Esophagus squamous epithelium (tissue), 5 donors: ENCODE results near the gene USE1. TPM values are rescaled to one million over a fixed set of nuclear protein-coding genes. Genes with fewer than 3 reads are reported as not detected.
A peak's percentile ranks its signal among the peaks of the same experiment; 100 is the strongest.

Source experiments
- DNase-seq: peaks from one replicate; lab custom pipeline; 2025; lab: John Stamatoyannopoulos, UW
- H3K27ac ChIP-seq, 4 donors: fragments of 200-600 bp; sonication (generic); one replicate each; pipeline ENCODE4 v1.5.1; 2016 to 2019; ENCODE audit warnings: mild to moderate bottlenecking in 1 of 4
- H3K27me3 ChIP-seq, 4 donors: fragments of 200-600 bp; sonication (generic); 1 replicate in 3 of 4; 2 replicates in 1 of 4; pipeline versions ENCODE4 v1.5.1 to v1.6.0; 2017 to 2021; ENCODE audit warnings: antibody characterized with exemption in 1 of 4
- H3K36me3 ChIP-seq, 3 donors: fragments of 200-600 bp; sonication (generic); one replicate each; pipeline ENCODE4 v1.5.1; 2016 to 2019
- H3K4me1 ChIP-seq, 3 donors: fragments of 200-600 bp; sonication (generic); one replicate each; pipeline ENCODE4 v1.5.1; 2017 to 2019
- H3K4me3 ChIP-seq, 4 donors: fragments of 200-600 bp; sonication (generic); 1 replicate in 3 of 4; 2 replicates in 1 of 4; pipeline ENCODE4 v1.5.1; 2016 to 2019; ENCODE audit warnings: mild to moderate bottlenecking in 2 of 4, moderate library complexity in 1 of 4
- H3K9me3 ChIP-seq, 3 donors: fragments of 200-600 bp; sonication (generic); one replicate each; pipeline ENCODE4 v1.5.1; 2016 to 2019
- CTCF ChIP-seq, 6 experiments: fragments of 450-650 bp in 4 of 6; fragments of 200-600 bp in 2 of 6; sonication (generic) in 2 of 6; IDR thresholded peaks; one replicate each; pipeline ENCODE4 v1.5.1; 2016 to 2019; ENCODE audit warnings: antibody characterized with exemption in 6 of 6, mild to moderate bottlenecking in 4 of 6, moderate library complexity in 4 of 6
- POLR2A ChIP-seq, 4 donors: fragments of 450-650 bp; IDR thresholded peaks; one replicate each; pipeline ENCODE4 v1.6.1; 2017; ENCODE audit warnings: antibody characterized with exemption in 4 of 4, mild to moderate bottlenecking in 4 of 4, moderate library complexity in 3 of 4
- WGBS, 2 donors: methylation state at CpG; one replicate each; pipeline ENCODE4 v1.1.5; 2018; 5-methylcytosine and 5-hydroxymethylcytosine counted together
- intact Hi-C: fragments of 100-400 bp; cut with DNase I; formaldehyde crosslinking; loops from one replicate; pipeline ENCODE4 v1.15.0; 2022
- total RNA-seq, 4 donors: library from RNA; depleted of rRNA; stranded (reverse); fragments of >200 nt; gene quantifications; one replicate each; pipeline ENCODE4 v1.1.0, GENCODE V29; 2016
- donor health status: DM: yes; HTN: yes; CAD: no.

The USE1 gene
- total RNA-seq, 4 donors from 2014 or later = 11.2 to 22.5 (median 17.6) TPM

GRCh38 chr19:17255150-17255621 is 40.0 kb downstream of the USE1 start:
- Histone ChIP-seq H3K9me3 (peaks cover 0 to 9% (median 0%) of the 10 kb centered on the region in 3 donors), H3K27ac (no peak overlapping the region), H3K36me3 (no peaks in the 10 kb centered on the region), H3K4me1 (peaks cover 0 to 1% (median 0%) of the 10 kb centered on the region in 3 donors), H3K27me3 (no peaks in the 10 kb centered on the region), H3K4me3 (no peak overlapping the region)
- no peak for DNase-seq
- TF ChIP-seq CTCF (IDR thresholded peaks at IDR 0.05) = no peak
- TF ChIP-seq POLR2A (IDR thresholded peaks at IDR 0.05) = no peak
- 59 to 66% methylated on average over 5 to 9 of the region's 18 CpGs for WGBS, 2 donors
- intact Hi-C loops = no loop called here

- WGBS, 2 donors = 65 to 68% methylated on average over 2 of the region's 3 CpGs
Measured at GRCh38 chr19:17256130-17256529, 41.0 kb downstream of the USE1 start.

GRCh38 chr19:17259118-17259780 is 44.1 kb downstream of the USE1 start:
- Histone ChIP-seq H3K27ac (no peak overlapping the region), H3K4me3 (no peak overlapping the region), H3K9me3 (peaks cover 0 to 9% (median 0%) of the 10 kb centered on the region in 3 donors), H3K27me3 (no peaks in the 10 kb centered on the region), H3K36me3 (no peaks in the 10 kb centered on the region), H3K4me1 (peaks cover 0 to 8% (median 0%) of the 10 kb centered on the region in 3 donors)
- TF ChIP-seq POLR2A (IDR thresholded peaks at IDR 0.05) = no peak
- TF ChIP-seq CTCF (IDR thresholded peaks at IDR 0.05) = no peak
- DNase-seq = no peak
- 87 to 98% methylated on average over 5 to 8 of the region's 9 CpGs for WGBS, 2 donors
- intact Hi-C loops = no loop called here

More at GRCh38 chr19:17256130-17256529, 41.0 kb downstream of the USE1 start:
- H3K4me1 ChIP-seq = peaks cover 0 to 7% (median 0%) of the 10 kb centered on the region in 3 donors
- intact Hi-C loops = no loop called here
- H3K27me3 ChIP-seq = no peaks in the 10 kb centered on the region
- no peak overlapping the region for H3K4me3 ChIP-seq
- no peak overlapping the region for H3K27ac ChIP-seq
- H3K9me3 ChIP-seq = peaks cover 0 to 9% (median 0%) of the 10 kb centered on the region in 3 donors
- no peak for DNase-seq
- no peaks in the 10 kb centered on the region for H3K36me3 ChIP-seq
- TF ChIP-seq POLR2A (IDR thresholded peaks at IDR 0.05) (no peak), CTCF (IDR thresholded peaks at IDR 0.05) (no peak)

GRCh38 chr19:17259934-17260333 is 44.8 kb downstream of the USE1 start:
- intact Hi-C loops = no loop called here
- H3K4me3 ChIP-seq = no peak overlapping the region
- peaks cover 0 to 8% (median 0%) of the 10 kb centered on the region in 3 donors for H3K4me1 ChIP-seq
- TF ChIP-seq POLR2A (IDR thresholded peaks at IDR 0.05) = no peak
- no peak for TF ChIP-seq CTCF (IDR thresholded peaks at IDR 0.05)
- H3K27ac ChIP-seq = no peak overlapping the region
- peaks cover 0 to 9% (median 0%) of the 10 kb centered on the region in 3 donors for H3K9me3 ChIP-seq
- no peak for DNase-seq
- H3K27me3 ChIP-seq = no peaks in the 10 kb centered on the region
- no peaks in the 10 kb centered on the region for H3K36me3 ChIP-seq
- 80% methylated on average over 1 of the region's 1 CpG; no CpG with 5 or more reads in 1 of the 2 donors for WGBS, 2 donors

- WGBS, 2 donors = 7 to 17% methylated on average over 15 of the region's 15 CpGs
- Histone ChIP-seq H3K9me3 (peaks cover 0 to 9% (median 0%) of the 10 kb centered on the region in 3 donors), H3K4me3 (no peak overlapping the region), H3K4me1 (peaks cover 0 to 12% (median 0%) of the 10 kb centered on the region in 3 donors), H3K36me3 (no peaks in the 10 kb centered on the region), H3K27me3 (no peaks in the 10 kb centered on the region), H3K27ac (no peak overlapping the region)
- TF ChIP-seq POLR2A (IDR thresholded peaks at IDR 0.05) (no peak), CTCF (IDR thresholded peaks at IDR 0.05) (peak; percentile 85 to 95 (median 90))
- intact Hi-C loops = no loop called here
- no peak for DNase-seq
Measured at GRCh38 chr19:17260842-17261325, 45.7 kb downstream of the USE1 start.
